ENCODE data around the gene GCNT2. TPM values are rescaled to one million over a fixed set of nuclear protein-coding genes. Genes with fewer than 3 reads are reported as not detected.
A peak's percentile ranks its signal among the peaks of the same experiment; 100 is the strongest.
"Not testable (repeated sequence)": the region's sequence is repeated elsewhere in the genome, so short reads cannot be mapped to it uniquely, and the experiment has no call there.

GCNT2 gene
- total RNA-seq, 6 experiments from 2014 or later = 6.6 to 10.5 (median 9.3) TPM

GRCh38 chr6:10487668-10488327 is 33.4 kb upstream of the GCNT2 start:
- Histone ChIP-seq H3K27ac (no peak overlapping the region), H3K4me1 (no peaks in the 10 kb centered on the region), H3K4me3 (no peak overlapping the region), H3K27me3 (no peaks in the 10 kb centered on the region), H3K9me3 (no peaks in the 10 kb centered on the region), H3K36me3 (no peaks in the 10 kb centered on the region)
- DNase-seq (no peak), ATAC-seq (peak in 1 of 4 donors; percentile 23)
- 68% methylated on average over 5 of the region's 44 CpGs for WGBS (ENCODE audit: insufficient coverage, low coverage, low lambda C conversion rate, missing lambda C conversion rate)
- TF ChIP-seq POLR2A (IDR thresholded peaks at IDR 0.05) (no peak), CTCF (IDR thresholded peaks at IDR 0.05) (no peak)
- intact Hi-C loops (cut with DNase I) = no loop called here

- intact Hi-C loops (cut with DNase I) = no loop called here
These were observed 29.7 kb upstream of the GCNT2 start for GRCh38 chr6:10491463-10491862.

GRCh38 chr6:10491905-10492304 is 29.2 kb upstream of the GCNT2 start:
- 91% methylated on average over 3 of the region's 3 CpGs for WGBS (ENCODE audit: insufficient coverage, low coverage, low lambda C conversion rate, missing lambda C conversion rate)
- intact Hi-C loops (cut with DNase I); ATAC-seq; H3K27me3 ChIP-seq; H3K36me3 ChIP-seq; DNase-seq; H3K9me3 ChIP-seq; H3K27ac ChIP-seq; H3K4me3 ChIP-seq; H3K4me1 ChIP-seq: not testable (repeated sequence)

More at GRCh38 chr6:10491463-10491862, 29.7 kb upstream of the GCNT2 start:
- Histone ChIP-seq H3K36me3 (no peaks in the 10 kb centered on the region), H3K9me3 (no peaks in the 10 kb centered on the region), H3K4me3 (no peak overlapping the region), H3K27ac (no peak overlapping the region), H3K4me1 (no peaks in the 10 kb centered on the region), H3K27me3 (no peaks in the 10 kb centered on the region)
- ATAC-seq (no peak), DNase-seq (no peak)
- WGBS (ENCODE audit: insufficient coverage, low coverage, low lambda C conversion rate, missing lambda C conversion rate) = 80% methylated on average over 6 of the region's 32 CpGs
- TF ChIP-seq POLR2A (IDR thresholded peaks at IDR 0.05) (no peak), CTCF (IDR thresholded peaks at IDR 0.05) (no peak)

- H3K4me3 ChIP-seq = no peak overlapping the region
- 53% methylated on average over 13 of the region's 14 CpGs for WGBS (ENCODE audit: insufficient coverage, low coverage, low lambda C conversion rate, missing lambda C conversion rate)
- ATAC-seq = no peak
These were observed 26.1 kb upstream of the GCNT2 start for GRCh38 chr6:10495029-10495428.

More at GRCh38 chr6:10495029-10495428, 26.1 kb upstream of the GCNT2 start:
- no peak for DNase-seq
- Histone ChIP-seq H3K36me3 (no peaks in the 10 kb centered on the region), H3K4me1 (no peaks in the 10 kb centered on the region), H3K9me3 (no peaks in the 10 kb centered on the region), H3K27me3 (no peaks in the 10 kb centered on the region), H3K27ac (no peak overlapping the region)
- intact Hi-C loops (cut with DNase I) = no loop called here
- TF ChIP-seq CTCF (IDR thresholded peaks at IDR 0.05) (no peak), POLR2A (IDR thresholded peaks at IDR 0.05) (no peak)
